ENCODE measurements around the gene WAS.
A peak's percentile ranks its signal among the peaks of the same experiment; 100 is the strongest.
"Not testable (repeated sequence)": the region's sequence is repeated elsewhere in the genome, so short reads cannot be mapped to it uniquely, and the experiment has no call there.

Gene WAS

DNA sequence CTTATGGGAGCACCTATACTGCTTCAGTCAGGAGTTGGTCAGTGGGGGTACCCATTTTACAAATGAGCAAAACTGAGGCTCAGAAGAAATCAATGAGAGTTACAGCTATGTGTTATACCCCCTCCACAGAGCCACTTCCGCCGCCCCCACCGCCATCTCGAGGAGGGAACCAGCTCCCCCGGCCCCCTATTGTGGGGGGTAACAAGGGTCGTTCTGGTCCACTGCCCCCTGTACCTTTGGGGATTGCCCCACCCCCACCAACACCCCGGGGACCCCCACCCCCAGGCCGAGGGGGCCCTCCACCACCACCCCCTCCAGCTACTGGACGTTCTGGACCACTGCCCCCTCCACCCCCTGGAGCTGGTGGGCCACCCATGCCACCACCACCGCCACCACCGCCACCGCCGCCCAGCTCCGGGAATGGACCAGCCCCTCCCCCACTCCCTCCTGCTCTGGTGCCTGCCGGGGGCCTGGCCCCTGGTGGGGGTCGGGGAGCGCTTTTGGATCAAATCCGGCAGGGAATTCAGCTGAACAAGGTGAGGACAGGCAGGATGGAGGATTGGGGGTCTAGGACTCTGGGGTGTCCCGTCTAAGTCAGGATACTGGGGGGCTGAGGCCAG is 5.0 kb downstream of the WAS start:
- DNase-seq = no peak

DNA sequence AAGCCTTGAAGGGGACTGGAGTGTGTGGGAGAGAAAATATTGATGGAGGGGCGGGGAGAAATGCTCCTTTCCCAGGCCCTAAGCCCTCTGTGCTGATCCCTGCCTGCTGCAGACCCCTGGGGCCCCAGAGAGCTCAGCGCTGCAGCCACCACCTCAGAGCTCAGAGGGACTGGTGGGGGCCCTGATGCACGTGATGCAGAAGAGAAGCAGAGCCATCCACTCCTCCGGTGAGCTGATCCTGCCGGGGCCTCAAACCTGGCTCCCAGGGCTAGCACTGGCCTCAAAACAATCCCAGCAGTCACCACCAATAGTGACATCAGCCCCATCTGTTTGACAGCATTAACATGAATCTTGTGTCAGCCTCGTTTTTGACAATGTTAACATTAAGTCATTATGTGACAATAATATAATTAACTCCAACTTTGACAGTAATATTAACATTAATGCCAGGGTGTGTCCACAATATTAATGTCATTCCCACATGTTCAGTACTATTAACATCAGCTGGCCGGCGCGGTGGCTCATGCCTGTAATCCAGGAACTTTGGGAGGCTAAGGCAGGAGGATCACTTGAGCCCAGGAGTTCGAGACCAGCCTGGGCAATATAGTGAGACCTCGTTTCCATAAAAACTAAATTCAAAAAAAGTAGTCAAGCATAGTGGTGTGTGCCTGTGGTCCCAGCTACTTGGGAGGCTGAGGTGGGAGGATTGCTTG is 5.8 kb downstream of the WAS start:
- no peak for DNase-seq

DNA sequence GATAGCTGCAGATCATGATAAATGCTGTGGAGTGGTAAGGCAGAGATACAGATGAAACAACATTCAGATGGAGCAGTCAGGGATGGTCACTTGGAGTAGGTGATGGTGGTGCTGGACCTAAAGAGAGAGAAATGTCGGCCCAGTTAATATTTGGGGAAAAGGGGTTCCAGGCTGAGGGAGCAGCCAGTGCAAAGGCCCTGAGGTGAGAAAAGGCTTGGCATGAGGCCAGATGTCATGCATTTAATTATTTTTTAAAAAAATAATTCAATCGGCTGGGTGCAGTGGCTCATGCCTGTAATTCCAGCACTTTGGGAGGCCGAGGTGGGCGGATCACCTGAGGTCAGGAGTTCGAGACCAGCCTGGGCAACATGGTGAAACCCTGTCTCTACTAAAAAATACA is 8.1 kb downstream of the WAS start:
- DNase-seq = not testable (repeated sequence)

DNA sequence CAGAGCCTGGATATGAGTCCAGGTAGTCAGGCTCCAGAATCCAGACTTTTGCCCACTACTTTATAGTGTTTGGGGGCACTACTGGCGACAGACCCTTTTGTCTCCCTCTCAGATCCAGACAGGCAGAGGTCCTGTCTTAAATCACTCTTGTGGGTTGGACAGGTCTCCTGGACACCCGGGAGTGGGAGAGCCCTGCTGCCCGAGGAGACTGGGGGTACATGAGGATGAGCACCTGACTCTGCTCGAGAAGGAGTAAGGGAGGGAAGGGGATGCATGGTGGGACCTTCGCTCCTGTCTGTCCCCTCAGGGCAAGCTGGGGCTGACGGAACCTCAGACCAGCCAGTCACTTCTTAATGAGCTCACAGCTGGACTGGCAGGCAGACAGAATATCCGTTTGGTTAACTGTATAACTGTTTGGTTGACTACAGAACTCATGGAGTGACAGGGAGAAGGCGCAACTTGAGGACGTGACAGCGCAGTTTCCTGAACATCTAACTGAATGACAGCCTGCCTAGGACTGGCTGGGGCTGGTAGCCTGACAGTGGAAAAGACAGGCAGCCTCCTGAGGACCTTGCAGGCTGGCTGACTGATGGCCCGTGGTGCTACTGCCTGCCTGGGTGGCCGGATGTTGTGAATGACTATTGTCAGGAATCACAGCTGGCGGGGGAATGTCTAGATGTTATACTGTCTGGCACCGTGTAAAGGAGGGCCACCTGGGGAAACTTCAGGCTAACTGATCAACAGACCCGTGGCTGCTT is 11.4 kb downstream of the WAS start:
- DNase-seq = no peak

DNA sequence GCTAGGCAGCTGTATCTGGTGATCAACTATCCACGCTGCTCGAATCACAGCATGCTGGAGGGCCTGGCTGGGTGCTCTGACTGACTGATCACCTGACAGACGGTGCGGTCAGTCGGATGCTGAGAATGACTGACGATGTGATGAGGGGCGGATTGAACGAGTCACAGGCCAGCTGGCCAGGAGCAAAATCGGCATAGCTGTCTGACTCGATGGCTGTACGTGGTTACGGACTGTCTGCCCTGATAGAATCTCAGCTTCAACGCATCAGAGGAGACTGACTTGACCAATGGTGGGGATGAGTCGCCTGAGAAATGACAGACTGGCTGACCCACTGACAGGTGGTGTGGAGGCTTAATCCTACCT is 11.9 kb downstream of the WAS start:
- DNase-seq = peak; percentile 2

DNA sequence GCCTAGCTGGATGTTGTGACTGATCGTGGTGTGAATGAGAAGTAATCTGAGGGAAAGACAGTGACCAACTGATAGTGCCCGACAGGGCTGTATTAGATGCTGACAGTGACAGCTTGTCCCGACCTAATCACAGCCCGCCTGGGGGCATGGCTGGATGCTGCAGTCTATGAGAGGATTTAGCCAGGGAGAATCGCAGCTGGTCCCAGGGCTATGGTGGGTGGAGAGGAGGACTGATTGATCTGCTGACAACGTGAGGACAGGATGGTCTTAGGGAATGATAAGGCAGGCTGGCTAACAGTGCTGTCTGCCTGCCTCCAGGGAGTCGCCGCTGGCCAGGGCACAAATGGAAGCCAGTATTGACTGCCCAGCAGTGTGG is 12.3 kb downstream of the WAS start:
- DNase-seq = no peak

DNA sequence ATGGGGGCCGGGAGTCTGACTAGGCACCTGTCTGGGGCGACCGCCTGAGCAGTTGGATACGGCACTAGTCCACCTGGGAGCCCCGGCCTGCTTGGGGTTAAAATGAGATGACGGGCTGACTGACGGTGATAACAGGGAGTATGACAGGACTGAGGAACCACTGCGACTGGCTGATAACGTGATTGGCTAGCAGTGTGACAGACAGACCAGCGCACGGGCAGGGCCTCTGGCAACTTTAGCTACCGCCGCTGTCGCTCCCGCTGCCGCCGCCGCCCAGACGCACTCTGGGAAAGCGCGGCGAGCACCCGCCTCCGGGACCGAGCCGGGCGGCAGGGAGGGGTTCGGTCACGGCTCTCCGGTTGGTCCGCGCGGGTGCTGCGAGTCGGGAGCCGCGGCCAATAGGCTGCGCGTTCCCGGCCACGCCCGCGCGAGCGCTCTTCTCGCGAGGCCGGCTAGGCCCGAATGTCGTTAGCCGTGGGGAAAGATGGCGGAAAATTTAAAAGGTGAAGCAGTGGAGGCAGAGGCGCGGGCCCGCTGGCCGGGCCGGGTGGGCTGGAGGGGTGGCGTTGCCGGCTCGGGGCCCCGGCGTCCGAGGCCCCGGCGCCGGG is 12.8 kb downstream of the WAS start, which contains the start of gene SUV39H1:
Gene SUV39H1 (plus strand): TSS at position 434 of the 608 bp plus-strand sequence. CDS start 51 bp downstream, at position 485.
- peak; percentile 83 for DNase-seq

DNA sequence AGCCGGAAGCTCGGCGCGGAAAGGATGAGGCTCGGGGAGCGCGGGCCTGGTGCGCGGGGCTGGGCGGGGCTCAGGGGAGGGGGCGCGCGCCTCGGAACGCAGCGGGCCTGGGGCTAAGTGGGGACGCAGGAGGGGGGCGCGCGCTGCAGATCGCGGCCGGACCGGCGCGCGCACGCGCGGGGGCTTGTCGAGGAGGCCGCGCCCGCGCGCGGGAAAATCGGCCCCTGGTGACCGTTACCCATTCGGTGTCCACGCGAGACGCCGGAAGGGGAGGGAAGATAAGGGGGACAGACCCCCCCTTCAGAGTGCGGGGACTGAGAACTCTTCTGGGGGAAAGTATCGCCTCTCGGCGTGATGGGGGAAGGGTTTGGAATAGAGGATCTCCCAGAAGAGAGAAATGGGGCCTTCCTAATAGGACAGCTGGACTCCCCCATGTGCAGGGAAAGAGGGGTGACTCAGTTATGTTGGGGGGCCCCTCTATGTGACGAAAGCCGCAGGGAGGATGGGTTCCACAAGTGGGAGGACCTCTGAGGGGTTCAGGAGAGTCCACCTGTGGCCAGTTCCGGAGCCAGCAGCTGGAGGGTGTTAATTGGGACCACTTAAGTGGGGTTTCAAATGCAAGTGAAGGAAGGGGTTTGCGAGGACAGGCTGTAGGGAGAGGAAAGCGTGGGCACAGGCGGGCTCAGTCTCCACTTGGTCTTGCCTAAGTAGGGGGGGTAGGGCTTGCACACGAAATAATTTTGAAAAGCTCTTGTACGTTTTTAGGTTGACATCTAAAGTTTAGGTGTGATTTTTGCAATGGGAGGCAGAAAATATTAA is 13.5 kb downstream of the WAS start:
- DNase-seq = peak; percentile 23

DNA sequence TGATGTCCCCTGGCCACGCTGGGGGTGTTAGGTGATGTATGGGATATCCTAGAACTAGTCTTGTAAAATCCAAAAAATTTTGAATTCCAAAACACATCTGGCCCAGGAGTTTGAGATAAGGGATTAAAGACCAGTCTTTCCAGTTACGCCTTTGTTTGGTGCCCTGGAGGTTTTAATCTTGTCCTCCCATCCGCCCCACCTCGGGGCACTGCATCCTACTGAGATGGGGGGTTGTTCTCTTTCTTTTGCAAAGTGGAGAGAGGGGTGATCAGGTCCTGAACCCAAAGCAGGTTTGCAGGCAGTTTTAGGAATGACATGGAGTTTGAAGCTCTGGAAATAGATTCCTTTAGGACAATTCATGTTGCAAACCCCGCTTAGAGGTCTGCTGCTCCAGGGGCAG is 14.7 kb downstream of the WAS start:
- no peak for DNase-seq

DNA sequence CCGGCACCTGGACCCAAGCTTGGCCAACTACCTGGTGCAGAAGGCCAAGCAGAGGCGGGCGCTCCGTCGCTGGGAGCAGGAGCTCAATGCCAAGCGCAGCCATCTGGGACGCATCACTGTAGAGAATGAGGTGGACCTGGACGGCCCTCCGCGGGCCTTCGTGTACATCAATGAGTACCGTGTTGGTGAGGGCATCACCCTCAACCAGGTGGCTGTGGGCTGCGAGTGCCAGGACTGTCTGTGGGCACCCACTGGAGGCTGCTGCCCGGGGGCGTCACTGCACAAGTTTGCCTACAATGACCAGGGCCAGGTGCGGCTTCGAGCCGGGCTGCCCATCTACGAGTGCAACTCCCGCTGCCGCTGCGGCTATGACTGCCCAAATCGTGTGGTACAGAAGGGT is 16.6 kb downstream of the WAS start:
- DNase-seq = no peak

DNA sequence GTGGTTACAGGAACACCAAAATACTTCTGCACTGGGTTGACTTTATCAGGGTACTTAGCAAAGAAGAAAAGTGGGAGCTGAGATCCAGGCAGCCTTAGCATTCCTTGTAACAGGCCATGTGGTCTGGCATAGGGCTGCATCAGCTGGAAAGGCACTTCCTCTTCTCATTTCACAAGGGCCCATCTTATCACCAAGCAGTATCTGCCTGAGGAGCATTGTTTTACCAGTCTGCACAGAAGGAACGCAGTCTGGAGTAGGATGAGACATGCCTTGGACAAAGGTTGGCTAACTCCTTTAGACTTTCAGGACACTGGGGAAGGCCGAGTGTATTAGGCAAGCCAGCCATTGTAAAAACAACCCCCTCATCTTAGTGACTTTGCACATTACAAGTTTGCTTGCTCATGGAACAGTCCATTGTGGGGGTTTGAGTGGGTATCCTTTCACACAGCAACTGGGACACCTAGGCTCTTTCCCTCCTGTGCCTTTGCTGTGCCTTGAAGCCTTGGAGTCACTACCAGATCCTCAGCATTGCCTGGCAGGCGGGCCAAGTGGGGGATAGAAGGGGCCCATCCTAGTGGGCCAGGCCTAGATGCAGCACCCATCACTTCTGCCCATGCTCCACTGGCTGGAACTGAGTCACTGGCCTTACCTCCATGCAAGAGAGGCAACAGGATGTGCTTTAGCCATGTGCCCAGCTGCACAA is 17.5 kb downstream of the WAS start:
- DNase-seq = peak; percentile 14

DNA sequence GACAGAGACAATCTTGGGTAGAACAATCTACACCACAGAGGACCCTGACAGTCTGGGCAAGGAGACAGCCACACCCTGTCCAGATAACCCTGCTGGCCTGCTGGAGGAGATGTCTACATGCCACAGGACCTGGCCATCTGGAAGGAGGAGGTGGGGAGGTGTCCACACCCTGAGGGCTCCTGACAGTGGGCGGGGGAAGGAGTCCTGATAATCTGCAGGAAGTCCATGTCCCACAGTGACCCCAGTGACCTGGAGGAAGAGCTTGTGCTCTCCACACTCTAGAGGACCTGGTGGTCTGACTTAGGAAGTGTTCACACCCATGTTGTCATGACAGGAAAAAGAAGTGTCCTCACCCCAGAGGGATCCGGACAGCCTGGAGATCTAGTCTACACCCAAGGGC is 18.4 kb downstream of the WAS start:
- no peak for DNase-seq

DNA sequence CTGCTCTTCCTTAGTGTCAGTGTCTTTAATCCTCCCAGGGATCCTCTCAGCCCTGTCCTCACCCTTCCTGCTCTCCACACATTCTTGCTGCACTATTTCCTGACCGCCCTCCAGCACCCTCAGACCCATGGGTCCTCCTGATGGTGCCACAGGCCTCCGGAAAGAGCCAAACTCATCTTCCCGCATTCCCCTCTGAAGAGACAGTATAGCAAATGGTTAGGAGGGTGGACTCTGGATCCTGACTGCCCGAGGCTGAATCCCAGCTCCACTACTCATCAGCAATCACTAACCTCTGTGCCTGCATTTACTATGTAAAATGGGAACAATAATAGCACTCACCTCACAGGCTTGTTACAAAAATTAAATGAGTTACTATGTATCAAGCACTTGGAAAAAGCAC is 19.1 kb downstream of the WAS start:
- no peak for DNase-seq

DNA sequence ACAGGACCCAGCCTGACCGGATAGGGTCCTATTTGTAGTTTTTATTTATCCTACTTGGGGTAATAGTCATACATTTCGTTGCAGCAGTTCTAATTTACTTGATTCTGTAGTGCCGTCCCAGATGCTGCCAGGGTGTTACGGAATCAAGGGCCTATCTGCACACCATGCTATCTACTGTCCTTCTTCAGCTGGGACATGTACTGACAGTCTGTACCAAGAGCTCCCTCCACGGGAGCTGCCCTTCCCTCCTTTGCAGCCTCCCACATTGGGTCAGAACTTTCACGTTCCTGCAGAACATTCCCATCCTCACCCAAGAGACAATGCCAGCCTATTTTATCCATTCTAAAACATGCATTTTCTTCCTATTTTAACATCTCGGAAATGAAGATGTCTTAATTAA is 19.6 kb downstream of the WAS start:
- no peak for DNase-seq

DNA sequence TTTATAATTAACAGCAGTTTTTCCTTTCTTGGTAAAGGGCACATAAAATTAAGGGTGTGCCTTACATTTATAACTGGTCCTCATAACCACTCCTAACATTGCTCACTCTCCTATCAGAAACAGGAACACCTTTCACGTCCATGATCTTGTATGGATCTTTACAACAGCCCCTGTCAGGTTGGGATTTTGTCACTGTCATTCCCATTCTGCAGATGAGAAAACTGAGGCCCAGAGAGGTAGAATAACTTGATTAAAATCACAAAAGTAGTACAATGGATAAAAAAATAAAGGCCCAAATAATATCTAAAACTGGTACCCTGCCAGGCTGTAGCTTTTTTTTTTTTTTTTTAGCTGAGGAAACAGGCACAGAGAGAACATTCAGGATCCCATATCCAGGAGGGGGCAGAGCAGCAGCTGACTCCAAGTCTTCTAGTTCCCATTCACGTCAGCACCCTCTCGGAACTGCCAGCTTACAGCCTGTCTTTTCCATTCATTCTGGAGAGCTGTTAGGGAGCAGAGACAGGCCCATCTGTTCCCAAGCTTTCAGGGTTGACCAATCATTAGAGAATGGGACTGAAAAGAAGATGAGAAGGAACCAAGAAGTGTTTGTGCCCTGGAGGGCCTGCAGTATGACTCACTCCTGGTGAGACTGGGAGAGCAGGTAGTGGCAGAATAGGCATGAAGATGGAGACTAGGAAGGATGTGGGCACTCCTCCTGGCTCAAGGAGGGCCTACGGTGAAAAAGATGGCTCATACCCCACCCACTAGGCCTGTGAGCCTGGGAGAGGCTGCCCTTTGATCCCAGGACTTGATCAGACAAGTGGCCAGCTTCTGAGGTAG is 20.3 kb downstream of the WAS start:
- peak; percentile 52 for DNase-seq

DNA sequence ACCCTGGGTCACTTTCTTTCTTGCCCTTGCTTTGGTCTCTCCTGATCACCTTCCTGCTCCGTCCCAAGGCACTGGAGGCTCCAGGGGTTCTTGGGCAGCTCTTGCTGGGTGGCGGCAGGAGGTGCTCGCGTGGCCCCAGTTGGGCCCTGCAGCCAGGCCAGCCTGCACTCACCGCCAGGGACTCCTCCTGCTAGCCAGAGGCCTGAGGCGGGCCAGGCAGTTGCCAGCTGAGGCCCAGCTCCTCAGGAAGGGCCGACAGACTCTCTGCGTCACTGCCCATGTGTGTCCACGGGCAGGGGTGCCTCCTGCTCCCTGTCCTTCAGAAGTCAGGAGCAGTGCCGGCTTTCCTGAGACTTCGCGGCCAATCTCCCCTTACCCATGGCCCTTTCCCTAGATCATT is 22.3 kb downstream of the WAS start:
- DNase-seq = no peak

DNA sequence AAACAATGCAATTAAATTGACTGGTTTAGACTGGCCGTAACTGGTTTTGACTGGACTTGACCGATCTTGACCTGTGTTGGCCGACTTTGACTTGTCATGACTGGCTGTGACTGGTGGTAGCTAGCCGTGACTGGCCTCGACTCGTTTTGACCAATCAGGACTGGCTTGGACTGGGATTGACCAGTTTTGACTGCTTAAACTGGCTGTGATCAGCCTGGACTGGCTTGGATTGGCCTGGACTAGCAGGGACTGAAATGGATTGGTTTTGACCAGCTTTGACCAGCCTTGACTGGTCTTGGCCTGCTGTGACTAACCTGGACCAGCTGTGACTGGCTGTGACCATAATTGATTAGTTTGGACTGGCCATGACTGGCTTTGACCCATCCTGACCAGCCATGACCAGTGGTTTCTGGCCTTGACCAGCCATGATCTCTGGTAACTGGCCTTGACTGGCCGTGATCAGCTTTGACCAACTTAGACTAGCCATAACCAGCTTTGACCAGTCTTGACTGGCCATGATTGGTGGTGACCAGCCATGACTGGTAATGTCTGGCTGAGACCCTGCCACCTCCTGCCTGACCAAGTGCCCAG is 26.0 kb downstream of the WAS start:
- no peak for DNase-seq

DNA sequence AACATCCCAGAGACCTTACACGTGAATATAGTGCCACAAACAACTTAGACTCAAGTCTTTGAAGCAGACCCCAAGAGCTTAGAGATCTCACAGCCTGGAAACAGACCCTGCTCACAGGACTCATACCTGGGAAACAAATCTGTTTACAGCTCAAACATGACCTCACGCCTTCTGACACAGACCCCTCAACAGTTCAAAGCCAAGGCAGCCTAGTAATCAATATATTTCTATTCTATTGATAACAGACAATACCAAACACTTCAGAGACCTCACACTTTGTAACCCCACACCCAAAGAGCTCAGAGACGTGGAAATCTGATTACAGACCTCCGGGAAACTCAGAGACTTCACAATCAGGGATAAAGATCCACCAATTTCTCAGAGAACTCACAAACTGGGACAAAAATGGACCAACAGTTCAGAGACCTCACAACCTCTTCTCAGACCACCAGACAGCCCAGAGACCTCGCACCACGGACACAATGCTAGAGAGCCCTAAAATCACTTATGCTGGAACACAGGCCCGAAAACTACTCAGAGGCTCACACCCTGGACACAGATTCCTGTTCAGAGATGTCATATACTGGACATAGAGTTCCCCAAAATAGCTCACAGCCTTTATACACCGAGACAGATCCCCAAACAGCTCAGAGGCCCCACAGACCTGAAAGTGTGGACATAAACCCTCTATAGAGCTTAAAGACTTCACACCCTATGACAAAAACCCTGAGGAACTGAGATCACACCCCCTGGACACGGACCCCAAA is 27.7 kb downstream of the WAS start:
- DNase-seq = no peak

DNA sequence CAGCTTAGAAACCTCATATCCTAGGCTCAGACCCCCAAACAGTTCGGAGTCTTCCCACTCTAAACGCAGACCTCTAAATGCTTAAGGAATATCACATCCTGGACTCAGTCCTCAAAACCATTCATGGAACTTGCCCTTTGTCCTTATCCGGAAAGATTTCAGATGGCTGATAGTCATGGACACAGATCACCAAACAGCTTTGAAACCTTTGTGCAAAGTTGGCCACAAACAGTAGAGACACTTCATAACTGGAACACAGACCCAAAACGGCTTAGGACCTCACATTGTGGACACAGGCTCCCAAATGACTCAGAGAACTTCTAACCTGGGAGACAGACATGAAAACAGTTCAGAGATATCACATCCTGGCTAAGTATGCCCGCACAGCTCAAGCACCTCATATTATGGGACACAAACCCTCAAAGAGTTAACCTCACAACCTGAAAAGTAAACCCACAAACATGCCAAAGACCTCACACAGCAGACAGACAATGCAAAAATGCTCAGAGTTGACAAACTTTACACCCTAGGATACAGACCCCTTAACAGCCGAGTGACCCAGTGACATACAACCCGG is 28.4 kb downstream of the WAS start:
- DNase-seq = no peak

DNA sequence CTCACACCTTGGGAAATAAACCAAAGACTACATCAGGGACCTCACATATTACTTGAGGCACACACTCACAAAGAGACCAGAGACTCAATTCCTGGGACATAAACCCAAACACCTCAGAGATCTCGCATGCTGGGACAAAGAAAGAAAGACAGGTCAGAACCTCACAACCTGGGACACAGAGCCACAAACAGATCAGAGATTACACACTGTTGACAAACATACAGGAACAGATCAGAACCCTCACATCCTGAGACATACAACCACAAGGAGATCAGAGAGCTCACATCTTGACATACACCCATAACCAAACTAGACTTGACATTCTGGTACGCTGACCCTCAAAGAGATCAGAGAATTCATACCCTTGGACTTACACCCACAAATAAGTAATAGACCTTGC is 30.2 kb downstream of the WAS start:
- DNase-seq = no peak

All from NCI-H226 (cell line).